ENCODE data around the gene TBC1D22B. TPM values are rescaled to one million over a fixed set of nuclear protein-coding genes. Genes with fewer than 3 reads are reported as not detected.

Gene TBC1D22B
- total RNA-seq, 1 experiment from 2014 or later, result 13.5 TPM

- POLR2A ChIA-PET (ENCODE audit: low non-redundant PET), result no interaction called here
- TF ChIP-seq CTCF (conservative IDR thresholded peaks at IDR 0.05; ENCODE audit: low read depth, low read length), result no peak
- TF ChIP-seq EZH2 (IDR thresholded peaks at IDR 0.05; ENCODE audit: borderline replicate concordance, low read depth, low read length, poor library complexity, severe bottlenecking), result no peak
Measured at GRCh38 chr6:37299990-37300389, 42.4 kb downstream of the TBC1D22B start.

GRCh38 chr6:37302086-37302686, 44.6 kb downstream of the TBC1D22B start:
- intact Hi-C loops (cut with micrococcal nuclease; ENCODE audit: unreplicated experiment), result no loop called here
- Histone ChIP-seq H3K27ac (ENCODE audit: low read depth, low read length, poor library complexity, severe bottlenecking) (no peak overlapping the region), H3K4me1 (ENCODE audit: insufficient read depth, low read length, poor library complexity, severe bottlenecking) (no peaks in the 10 kb centered on the region), H3K36me3 (ENCODE audit: insufficient read depth, low read length, poor library complexity, severe bottlenecking) (peaks cover 4% of the 10 kb centered on the region), H3K9me3 (ENCODE audit: low read depth, low read length, poor library complexity, severe bottlenecking) (no peaks in the 10 kb centered on the region), H3K4me3 (ENCODE audit: low read depth, low read length, poor library complexity, severe bottlenecking) (no peak overlapping the region), H3K27me3 (replicated peaks; ENCODE audit: insufficient read depth, low read depth, low read length, poor library complexity) (no peaks in the 10 kb centered on the region)
- TF ChIP-seq EZH2 (IDR thresholded peaks at IDR 0.05; ENCODE audit: borderline replicate concordance, low read depth, low read length, poor library complexity, severe bottlenecking) (no peak), CTCF (conservative IDR thresholded peaks at IDR 0.05; ENCODE audit: low read depth, low read length) (no peak)
- CTCF ChIA-PET, result no interaction called here
- BruUV-seq (replicated peaks), result no TSS peak
- DNase-seq (ENCODE audit: low spot score), result no peak
- POLR2A ChIA-PET (ENCODE audit: low non-redundant PET), result no interaction called here

More at GRCh38 chr6:37299990-37300389, 42.4 kb downstream of the TBC1D22B start:
- intact Hi-C loops (cut with micrococcal nuclease; ENCODE audit: unreplicated experiment), result no loop called here
- H3K9me3 ChIP-seq (ENCODE audit: low read depth, low read length, poor library complexity, severe bottlenecking), result no peaks in the 10 kb centered on the region
- CTCF ChIA-PET, result no interaction called here
- no peaks in the 10 kb centered on the region for H3K27me3 ChIP-seq (replicated peaks; ENCODE audit: insufficient read depth, low read depth, low read length, poor library complexity)
- no TSS peak for BruUV-seq (replicated peaks)
- H3K27ac ChIP-seq (ENCODE audit: low read depth, low read length, poor library complexity, severe bottlenecking), result no peak overlapping the region
- H3K36me3 ChIP-seq (ENCODE audit: insufficient read depth, low read length, poor library complexity, severe bottlenecking), result peaks cover 12% of the 10 kb centered on the region
- H3K4me3 ChIP-seq (ENCODE audit: low read depth, low read length, poor library complexity, severe bottlenecking), result no peak overlapping the region
- no peaks in the 10 kb centered on the region for H3K4me1 ChIP-seq (ENCODE audit: insufficient read depth, low read length, poor library complexity, severe bottlenecking)
- DNase-seq (ENCODE audit: low spot score), result no peak

- no peaks in the 10 kb centered on the region for H3K36me3 ChIP-seq (ENCODE audit: insufficient read depth, low read length, poor library complexity, severe bottlenecking)
- no peak overlapping the region for H3K4me3 ChIP-seq (ENCODE audit: low read depth, low read length, poor library complexity, severe bottlenecking)
- CTCF ChIA-PET, result no interaction called here
- no peaks in the 10 kb centered on the region for H3K9me3 ChIP-seq (ENCODE audit: low read depth, low read length, poor library complexity, severe bottlenecking)
- intact Hi-C loops (cut with micrococcal nuclease; ENCODE audit: unreplicated experiment), result no loop called here
- BruUV-seq (replicated peaks), result no TSS peak
- no peaks in the 10 kb centered on the region for H3K27me3 ChIP-seq (replicated peaks; ENCODE audit: insufficient read depth, low read depth, low read length, poor library complexity)
- TF ChIP-seq CTCF (conservative IDR thresholded peaks at IDR 0.05; ENCODE audit: low read depth, low read length) (no peak), EZH2 (IDR thresholded peaks at IDR 0.05; ENCODE audit: borderline replicate concordance, low read depth, low read length, poor library complexity, severe bottlenecking) (no peak)
- no peak for DNase-seq (ENCODE audit: low spot score)
- no peaks in the 10 kb centered on the region for H3K4me1 ChIP-seq (ENCODE audit: insufficient read depth, low read length, poor library complexity, severe bottlenecking)
- POLR2A ChIA-PET (ENCODE audit: low non-redundant PET), result no interaction called here
- H3K27ac ChIP-seq (ENCODE audit: low read depth, low read length, poor library complexity, severe bottlenecking), result no peak overlapping the region
Measured at GRCh38 chr6:37303091-37303660, 45.6 kb downstream of the TBC1D22B start.

Data from A673 (cell line).